ENCODE results near the gene CACNA1B.
A peak's percentile ranks its signal among the peaks of the same experiment; 100 is the strongest.

The CACNA1B gene

GRCh38 chr9:138072897-138073296 lies 195.3 kb downstream of the CACNA1B start:
- no peak overlapping the region for H3K9ac ChIP-seq (ENCODE audit: insufficient read length, low read depth)
- DNase-seq (ENCODE audit: low read depth, low spot score): no peak
- no peak for TF ChIP-seq SUZ12 (IDR thresholded peaks at IDR 0.05; ENCODE audit: extremely low read depth, insufficient read depth, insufficient read length)
- no peak for TF ChIP-seq YY1 (IDR thresholded peaks at IDR 0.05; ENCODE audit: insufficient read depth, insufficient read length)
- no peak for TF ChIP-seq ZNF274 (IDR thresholded peaks at IDR 0.05; ENCODE audit: low read depth, low read length)
- H3K9me3 ChIP-seq (ENCODE audit: insufficient read depth, low read length): no peaks in the 10 kb centered on the region
- H3K27me3 ChIP-seq (ENCODE audit: insufficient read depth, insufficient read length): no peaks in the 10 kb centered on the region
- H3K36me3 ChIP-seq (ENCODE audit: insufficient read depth, insufficient read length, low read length): peaks cover 13% of the 10 kb centered on the region
- H3K4me3 ChIP-seq (ENCODE audit: insufficient read length, low read depth): no peak overlapping the region
- H3K4me1 ChIP-seq (ENCODE audit: insufficient read depth, insufficient read length): peaks cover 34% of the 10 kb centered on the region

- DNase-seq (ENCODE audit: low read depth, low spot score): no peak
- TF ChIP-seq ZNF274 (IDR thresholded peaks at IDR 0.05; ENCODE audit: low read depth, low read length): no peak
- no peak for TF ChIP-seq YY1 (IDR thresholded peaks at IDR 0.05; ENCODE audit: insufficient read depth, insufficient read length)
- no peak for TF ChIP-seq SUZ12 (IDR thresholded peaks at IDR 0.05; ENCODE audit: extremely low read depth, insufficient read depth, insufficient read length)
- Histone ChIP-seq H3K9me3 (ENCODE audit: insufficient read depth, low read length) (no peaks in the 10 kb centered on the region), H3K27me3 (ENCODE audit: insufficient read depth, insufficient read length) (no peaks in the 10 kb centered on the region), H3K4me1 (ENCODE audit: insufficient read depth, insufficient read length) (peaks cover 33% of the 10 kb centered on the region), H3K4me3 (ENCODE audit: insufficient read length, low read depth) (no peak overlapping the region), H3K9ac (ENCODE audit: insufficient read length, low read depth) (peak overlapping the region; percentile 36), H3K36me3 (ENCODE audit: insufficient read depth, insufficient read length, low read length) (peaks cover 13% of the 10 kb centered on the region)
Measured at GRCh38 chr9:138073408-138073807, 195.8 kb downstream of the CACNA1B start.

GRCh38 chr9:138073808-138074207 lies 196.2 kb downstream of the CACNA1B start:
- H3K4me1 ChIP-seq (ENCODE audit: insufficient read depth, insufficient read length): peaks cover 29% of the 10 kb centered on the region
- no peak for DNase-seq (ENCODE audit: low read depth, low spot score)
- peaks cover 13% of the 10 kb centered on the region for H3K36me3 ChIP-seq (ENCODE audit: insufficient read depth, insufficient read length, low read length)
- H3K9me3 ChIP-seq (ENCODE audit: insufficient read depth, low read length): no peaks in the 10 kb centered on the region
- TF ChIP-seq ZNF274 (IDR thresholded peaks at IDR 0.05; ENCODE audit: low read depth, low read length) (no peak), SUZ12 (IDR thresholded peaks at IDR 0.05; ENCODE audit: extremely low read depth, insufficient read depth, insufficient read length) (no peak), YY1 (IDR thresholded peaks at IDR 0.05; ENCODE audit: insufficient read depth, insufficient read length) (no peak)
- no peaks in the 10 kb centered on the region for H3K27me3 ChIP-seq (ENCODE audit: insufficient read depth, insufficient read length)
- no peak overlapping the region for H3K4me3 ChIP-seq (ENCODE audit: insufficient read length, low read depth)
- H3K9ac ChIP-seq (ENCODE audit: insufficient read length, low read depth): no peak overlapping the region

GRCh38 chr9:138074516-138074915 lies 196.9 kb downstream of the CACNA1B start:
- no peaks in the 10 kb centered on the region for H3K9me3 ChIP-seq (ENCODE audit: insufficient read depth, low read length)
- TF ChIP-seq SUZ12 (IDR thresholded peaks at IDR 0.05; ENCODE audit: extremely low read depth, insufficient read depth, insufficient read length) (no peak), YY1 (IDR thresholded peaks at IDR 0.05; ENCODE audit: insufficient read depth, insufficient read length) (no peak), ZNF274 (IDR thresholded peaks at IDR 0.05; ENCODE audit: low read depth, low read length) (no peak)
- DNase-seq (ENCODE audit: low read depth, low spot score): no peak
- peaks cover 16% of the 10 kb centered on the region for H3K36me3 ChIP-seq (ENCODE audit: insufficient read depth, insufficient read length, low read length)
- no peak overlapping the region for H3K9ac ChIP-seq (ENCODE audit: insufficient read length, low read depth)
- H3K4me1 ChIP-seq (ENCODE audit: insufficient read depth, insufficient read length): peaks cover 27% of the 10 kb centered on the region
- H3K27me3 ChIP-seq (ENCODE audit: insufficient read depth, insufficient read length): no peaks in the 10 kb centered on the region
- H3K4me3 ChIP-seq (ENCODE audit: insufficient read length, low read depth): no peak overlapping the region

GRCh38 chr9:138075496-138075895 lies 197.9 kb downstream of the CACNA1B start:
- Histone ChIP-seq H3K36me3 (ENCODE audit: insufficient read depth, insufficient read length, low read length) (peaks cover 20% of the 10 kb centered on the region), H3K4me3 (ENCODE audit: insufficient read length, low read depth) (no peak overlapping the region), H3K4me1 (ENCODE audit: insufficient read depth, insufficient read length) (peaks cover 19% of the 10 kb centered on the region), H3K9me3 (ENCODE audit: insufficient read depth, low read length) (no peaks in the 10 kb centered on the region), H3K27me3 (ENCODE audit: insufficient read depth, insufficient read length) (no peaks in the 10 kb centered on the region), H3K9ac (ENCODE audit: insufficient read length, low read depth) (no peak overlapping the region)
- TF ChIP-seq YY1 (IDR thresholded peaks at IDR 0.05; ENCODE audit: insufficient read depth, insufficient read length) (no peak), SUZ12 (IDR thresholded peaks at IDR 0.05; ENCODE audit: extremely low read depth, insufficient read depth, insufficient read length) (no peak), ZNF274 (IDR thresholded peaks at IDR 0.05; ENCODE audit: low read depth, low read length) (no peak)
- no peak for DNase-seq (ENCODE audit: low read depth, low spot score)

- DNase-seq (ENCODE audit: low read depth, low spot score): no peak
Measured at GRCh38 chr9:138075961-138076649, 198.5 kb downstream of the CACNA1B start.

GRCh38 chr9:138076650-138077009 lies 199.0 kb downstream of the CACNA1B start:
- Histone ChIP-seq H3K27me3 (ENCODE audit: insufficient read depth, insufficient read length) (no peaks in the 10 kb centered on the region), H3K4me1 (ENCODE audit: insufficient read depth, insufficient read length) (peaks cover 19% of the 10 kb centered on the region), H3K9ac (ENCODE audit: insufficient read length, low read depth) (no peak overlapping the region), H3K36me3 (ENCODE audit: insufficient read depth, insufficient read length, low read length) (peaks cover 20% of the 10 kb centered on the region), H3K9me3 (ENCODE audit: insufficient read depth, low read length) (no peaks in the 10 kb centered on the region), H3K4me3 (ENCODE audit: insufficient read length, low read depth) (no peak overlapping the region)
- DNase-seq (ENCODE audit: low read depth, low spot score): no peak
- TF ChIP-seq SUZ12 (IDR thresholded peaks at IDR 0.05; ENCODE audit: extremely low read depth, insufficient read depth, insufficient read length) (no peak), ZNF274 (IDR thresholded peaks at IDR 0.05; ENCODE audit: low read depth, low read length) (no peak)

More at GRCh38 chr9:138075961-138076649, 198.5 kb downstream of the CACNA1B start:
- no peaks in the 10 kb centered on the region for H3K9me3 ChIP-seq (ENCODE audit: insufficient read depth, low read length)
- no peak overlapping the region for H3K9ac ChIP-seq (ENCODE audit: insufficient read length, low read depth)
- no peak for TF ChIP-seq ZNF274 (IDR thresholded peaks at IDR 0.05; ENCODE audit: low read depth, low read length)
- peaks cover 19% of the 10 kb centered on the region for H3K4me1 ChIP-seq (ENCODE audit: insufficient read depth, insufficient read length)
- peaks cover 20% of the 10 kb centered on the region for H3K36me3 ChIP-seq (ENCODE audit: insufficient read depth, insufficient read length, low read length)
- no peaks in the 10 kb centered on the region for H3K27me3 ChIP-seq (ENCODE audit: insufficient read depth, insufficient read length)
- no peak overlapping the region for H3K4me3 ChIP-seq (ENCODE audit: insufficient read length, low read depth)
